Activated CD8-positive, alpha-beta T cell treated with anti-CD3 and anti-CD28 coated beads, Interleukin-2, amount 10 ng/mL, durations not matched to agents 7 days and 5 days (primary cell): Measurements from ENCODE around the gene NUP214. TPM values are rescaled to one million over a fixed set of nuclear protein-coding genes. Genes with fewer than 3 reads are reported as not detected.
"Not testable (repeated sequence)": the region's sequence is repeated elsewhere in the genome, so short reads cannot be mapped to it uniquely, and the experiment has no call there.

Source experiments
- ATAC-seq: fragments of 150-1000 bp; cut with Tn5 transposase; one replicate; pipeline ENCODE4 v1.10.0; 2021; ENCODE audit warnings: moderate library complexity
- CTCF ChIA-PET: fragments of 350-600 bp; sonication (Branson Sonifier 250); formaldehyde crosslinking; loops from one replicate; lab custom pipeline; 2021; ENCODE audit warnings: antibody characterized with exemption; lab: Charles Lee
- POLR2A ChIA-PET: fragments of 350-600 bp; sonication (Branson Sonifier 250); formaldehyde crosslinking; loops from one replicate; lab custom pipeline; 2021; ENCODE audit warnings: antibody characterized with exemption; lab: Charles Lee
- DNase-seq: peaks from one replicate; pipeline ENCODE4 v3.0.0-alpha.2; 2020
- H3K27ac Mint-ChIP-seq: one replicate; pipeline ENCODE4 v1.8.0; 2021; ENCODE audit warnings: mild to moderate bottlenecking, mixed read lengths
- H3K27me3 Mint-ChIP-seq: one replicate; pipeline ENCODE4 v1.8.0; 2021; ENCODE audit warnings: low read depth, mixed read lengths
- H3K36me3 Mint-ChIP-seq: one replicate; pipeline ENCODE4 v1.8.0; 2021; ENCODE audit warnings: low read depth, mixed read lengths
- H3K4me1 Mint-ChIP-seq: one replicate; pipeline ENCODE4 v1.8.0; 2021; ENCODE audit warnings: low read depth, mixed read lengths
- H3K4me3 Mint-ChIP-seq: one replicate; pipeline ENCODE4 v1.8.0; 2021; ENCODE audit warnings: mild to moderate bottlenecking, mixed read lengths
- H3K9me3 Mint-ChIP-seq: one replicate; pipeline ENCODE4 v1.8.0; 2022; ENCODE audit warnings: mixed read lengths; ENCODE audit not compliant: insufficient read depth
- total RNA-seq, 2 experiments: library from RNA; stranded (reverse); gene quantifications; one replicate each; pipeline ENCODE4 v1.2.3, GENCODE V29; 2021

The NUP214 gene
- total RNA-seq, 2 experiments from 2014 or later: 61.3 to 63.5 TPM

- Mint-ChIP-seq H3K27me3 (peaks cover 2% of the 10 kb centered on the region), H3K36me3 (no peaks in the 10 kb centered on the region), H3K9me3 (no peaks in the 10 kb centered on the region), H3K4me1 (no peaks in the 10 kb centered on the region), H3K27ac (no peak overlapping the region), H3K4me3 (no peak overlapping the region)
- DNase-seq: no peak
- ATAC-seq: no peak
- CTCF ChIA-PET: no interaction called here
- POLR2A ChIA-PET: no interaction called here
Measured at GRCh38 chr9:131111854-131112311, 13.5 kb upstream of the NUP214 start.

DNA sequence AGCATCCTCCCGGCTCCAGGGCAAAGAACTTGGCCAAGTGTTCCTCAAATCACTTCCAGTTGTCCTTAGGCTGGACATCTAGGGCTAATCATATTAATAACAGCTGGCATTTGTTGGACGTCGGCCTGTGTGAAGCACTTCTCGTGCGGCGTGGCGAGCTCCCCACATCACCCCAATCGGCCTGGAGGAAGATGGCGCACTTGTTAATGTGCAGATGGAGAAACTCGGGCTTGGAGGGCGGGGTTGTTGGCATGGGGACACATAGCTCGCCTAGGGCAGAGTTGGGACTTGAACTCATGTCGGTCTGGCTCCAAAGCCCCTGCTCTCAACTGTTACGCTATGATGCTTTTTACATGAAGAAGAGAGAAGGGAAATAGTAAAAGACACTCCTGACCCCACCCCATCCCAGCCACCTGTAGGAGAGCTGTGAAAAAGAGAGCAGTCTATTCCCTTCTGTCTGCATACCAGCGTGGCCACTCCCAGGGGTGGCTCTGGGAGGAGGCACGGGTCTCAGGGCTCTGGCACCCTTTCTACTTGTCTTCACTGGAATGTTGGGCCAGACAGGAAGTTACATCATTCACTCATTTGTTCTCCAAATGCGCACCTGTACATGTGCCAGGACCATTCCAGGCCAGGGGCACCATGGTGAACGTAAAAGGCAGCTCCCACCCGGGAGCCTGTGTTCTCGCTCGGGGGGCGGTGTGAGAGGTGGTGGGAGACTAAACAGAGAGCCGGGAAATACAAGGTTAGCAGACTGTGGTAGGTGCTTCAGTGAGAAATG, 12.8 kb upstream of the NUP214 start:
- ATAC-seq (no peak), DNase-seq (no peak)
- no peaks in the 10 kb centered on the region for H3K36me3 Mint-ChIP-seq
- H3K27ac Mint-ChIP-seq: no peak overlapping the region
- no peak overlapping the region for H3K4me3 Mint-ChIP-seq
- H3K4me1 Mint-ChIP-seq: no peaks in the 10 kb centered on the region
- POLR2A ChIA-PET: interaction anchor here (1.8 kb wide), 1 partner anchor 13 kb away, joined by 6 read pairs; the partner anchor contains the start of gene NUP214
- peaks cover 2% of the 10 kb centered on the region for H3K27me3 Mint-ChIP-seq
- H3K9me3 Mint-ChIP-seq: no peaks in the 10 kb centered on the region
- CTCF ChIA-PET: no interaction called here

GRCh38 chr9:131113655-131114054, 11.7 kb upstream of the NUP214 start:
- H3K27ac Mint-ChIP-seq: no peak overlapping the region
- no peaks in the 10 kb centered on the region for H3K9me3 Mint-ChIP-seq
- ATAC-seq (no peak), DNase-seq (no peak)
- H3K36me3 Mint-ChIP-seq: no peaks in the 10 kb centered on the region
- no peaks in the 10 kb centered on the region for H3K4me1 Mint-ChIP-seq
- POLR2A ChIA-PET: interaction anchor here (1.8 kb wide), 1 partner anchor 11 kb away, joined by 6 read pairs; the partner anchor contains the start of gene NUP214
- peaks cover 2% of the 10 kb centered on the region for H3K27me3 Mint-ChIP-seq
- H3K4me3 Mint-ChIP-seq: no peak overlapping the region
- CTCF ChIA-PET: no interaction called here

DNA sequence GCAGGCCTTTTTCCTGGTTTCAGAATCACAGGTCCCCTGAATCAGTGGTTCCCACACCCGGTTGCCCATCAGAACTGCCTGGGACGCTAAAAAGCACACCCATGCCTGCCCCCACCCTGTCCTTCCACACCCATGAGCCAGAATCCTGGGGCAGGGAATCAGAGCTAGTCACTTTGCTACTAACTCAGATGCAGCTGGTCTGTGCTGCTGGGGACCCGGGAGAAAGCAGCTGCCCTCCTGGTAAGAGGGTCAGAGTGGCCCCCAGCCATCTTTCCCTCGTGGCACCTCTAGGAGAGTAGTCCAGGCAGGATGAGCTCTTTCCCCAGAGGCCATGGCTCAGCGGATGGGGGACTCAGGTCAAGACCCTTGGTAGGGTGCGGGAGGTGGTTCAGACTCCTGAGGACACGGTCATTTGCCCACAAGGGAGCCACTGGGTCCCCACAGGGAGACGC, 11.3 kb upstream of the NUP214 start:
- no peak for DNase-seq

GRCh38 chr9:131115360-131115742, 10.0 kb upstream of the NUP214 start:
- H3K27me3 Mint-ChIP-seq, DNase-seq, CTCF ChIA-PET, H3K4me1 Mint-ChIP-seq, H3K4me3 Mint-ChIP-seq, H3K36me3 Mint-ChIP-seq, POLR2A ChIA-PET, H3K27ac Mint-ChIP-seq, H3K9me3 Mint-ChIP-seq, ATAC-seq: not testable (repeated sequence)

More for the DNA sequence above, 11.3 kb upstream of the NUP214 start:
- Mint-ChIP-seq H3K4me3 (no peak overlapping the region), H3K27me3 (peaks cover 5% of the 10 kb centered on the region), H3K9me3 (no peaks in the 10 kb centered on the region), H3K4me1 (no peaks in the 10 kb centered on the region), H3K36me3 (no peaks in the 10 kb centered on the region), H3K27ac (no peak overlapping the region)
- ATAC-seq: no peak
- CTCF ChIA-PET: no interaction called here
- POLR2A ChIA-PET: interaction anchor here (1.8 kb wide), 1 partner anchor 11 kb away, joined by 6 read pairs; the partner anchor contains the start of gene NUP214

GRCh38 chr9:131116281-131117120, 8.9 kb upstream of the NUP214 start:
- no peaks in the 10 kb centered on the region for H3K36me3 Mint-ChIP-seq
- peaks cover 8% of the 10 kb centered on the region for H3K27me3 Mint-ChIP-seq
- no peak overlapping the region for H3K4me3 Mint-ChIP-seq
- H3K4me1 Mint-ChIP-seq: no peaks in the 10 kb centered on the region
- CTCF ChIA-PET: no interaction called here
- no peaks in the 10 kb centered on the region for H3K9me3 Mint-ChIP-seq
- H3K27ac Mint-ChIP-seq: no peak overlapping the region
- POLR2A ChIA-PET: no interaction called here
- ATAC-seq (no peak), DNase-seq (no peak)

GRCh38 chr9:131117121-131117761, 8.1 kb upstream of the NUP214 start:
- H3K27ac Mint-ChIP-seq: no peak overlapping the region
- CTCF ChIA-PET: no interaction called here
- H3K27me3 Mint-ChIP-seq: peaks cover 8% of the 10 kb centered on the region
- no peaks in the 10 kb centered on the region for H3K36me3 Mint-ChIP-seq
- H3K9me3 Mint-ChIP-seq: no peaks in the 10 kb centered on the region
- no peaks in the 10 kb centered on the region for H3K4me1 Mint-ChIP-seq
- no peak for ATAC-seq
- no peak for DNase-seq
- POLR2A ChIA-PET: no interaction called here
- H3K4me3 Mint-ChIP-seq: no peak overlapping the region

- Mint-ChIP-seq H3K27ac (no peak overlapping the region), H3K4me3 (no peak overlapping the region)
Measured at GRCh38 chr9:131117762-131118145, 7.6 kb upstream of the NUP214 start.

GRCh38 chr9:131119600-131119999, 5.8 kb upstream of the NUP214 start:
- H3K27me3 Mint-ChIP-seq: peaks cover 7% of the 10 kb centered on the region

More at GRCh38 chr9:131117762-131118145, 7.6 kb upstream of the NUP214 start:
- no peaks in the 10 kb centered on the region for H3K4me1 Mint-ChIP-seq
- POLR2A ChIA-PET: no interaction called here
- CTCF ChIA-PET: no interaction called here
- no peaks in the 10 kb centered on the region for H3K36me3 Mint-ChIP-seq
- no peak for ATAC-seq
- H3K9me3 Mint-ChIP-seq: no peaks in the 10 kb centered on the region
- H3K27me3 Mint-ChIP-seq: peaks cover 8% of the 10 kb centered on the region
- no peak for DNase-seq

DNA sequence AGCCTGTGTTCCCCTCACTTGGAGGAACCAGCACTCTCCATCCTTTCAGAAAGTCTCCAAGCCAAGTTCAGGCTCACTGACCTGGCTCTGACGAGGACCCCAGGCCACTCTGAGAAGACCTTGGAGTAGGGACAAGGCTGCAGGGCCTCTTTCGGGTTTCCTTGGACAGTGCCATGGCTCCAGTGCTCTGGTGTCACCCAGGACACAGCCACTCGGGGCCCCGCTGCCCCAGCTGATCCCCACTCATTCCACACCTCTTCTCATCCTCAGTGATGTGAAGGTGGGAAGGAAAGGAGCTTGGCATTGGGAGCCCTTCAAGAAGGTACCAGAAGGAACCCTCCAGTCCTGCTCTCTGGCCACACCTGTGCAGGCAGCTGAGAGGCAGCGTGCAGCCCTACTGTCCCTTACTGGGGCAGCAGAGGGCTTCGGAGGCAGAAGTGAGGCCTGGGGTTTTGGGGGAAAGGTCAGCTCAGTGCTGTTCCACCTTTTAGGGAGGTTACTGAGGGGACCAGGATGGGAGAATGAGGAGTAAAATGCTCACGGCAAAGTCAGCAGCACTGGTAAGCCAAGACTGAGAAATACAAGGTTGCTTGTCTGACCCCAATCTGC, 4.7 kb upstream of the NUP214 start:
- Mint-ChIP-seq H3K4me3 (no peak overlapping the region), H3K27me3 (peaks cover 7% of the 10 kb centered on the region), H3K27ac (no peak overlapping the region), H3K36me3 (peaks cover 2% of the 10 kb centered on the region), H3K9me3 (no peaks in the 10 kb centered on the region), H3K4me1 (no peaks in the 10 kb centered on the region)
- ChIA-PET CTCF (no interaction called here), POLR2A (no interaction called here)
- ATAC-seq (no peak), DNase-seq (no peak)

More at GRCh38 chr9:131119600-131119999, 5.8 kb upstream of the NUP214 start:
- no peak for ATAC-seq
- no peaks in the 10 kb centered on the region for H3K9me3 Mint-ChIP-seq
- H3K36me3 Mint-ChIP-seq: no peaks in the 10 kb centered on the region
- no peak for DNase-seq
- CTCF ChIA-PET: no interaction called here
- no peak overlapping the region for H3K4me3 Mint-ChIP-seq
- H3K4me1 Mint-ChIP-seq: no peaks in the 10 kb centered on the region
- H3K27ac Mint-ChIP-seq: no peak overlapping the region
- POLR2A ChIA-PET: interaction anchor here (0.5 kb wide), 1 partner anchor 475 kb away, joined by 3 read pairs; no protein-coding TSS in a partner anchor

DNA sequence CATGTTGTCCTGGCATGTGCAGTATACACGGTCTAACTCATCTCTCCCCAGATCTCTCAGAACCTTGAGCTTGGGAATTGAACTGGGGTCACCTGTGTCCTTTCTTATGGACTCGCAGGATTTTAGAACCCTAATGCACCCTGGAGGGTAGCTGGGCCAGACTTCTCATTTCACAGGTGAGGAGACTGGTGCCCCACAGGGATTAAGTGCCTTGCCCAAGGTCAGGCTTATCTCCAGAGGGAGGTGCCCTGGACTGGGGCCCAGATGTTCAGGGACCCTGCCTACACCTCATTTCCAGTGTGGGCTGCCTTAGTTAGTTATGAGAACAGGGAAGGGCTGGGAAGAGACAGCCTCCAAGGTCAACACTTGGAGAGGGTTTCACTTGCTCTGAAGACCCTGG, 4.0 kb upstream of the NUP214 start:
- ATAC-seq: no peak
- Mint-ChIP-seq H3K4me3 (no peak overlapping the region), H3K27me3 (peaks cover 7% of the 10 kb centered on the region), H3K9me3 (no peaks in the 10 kb centered on the region), H3K27ac (no peak overlapping the region), H3K36me3 (peaks cover 2% of the 10 kb centered on the region), H3K4me1 (peaks cover 6% of the 10 kb centered on the region)
- ChIA-PET CTCF (no interaction called here), POLR2A (no interaction called here)
- DNase-seq: no peak
